ENCODE results near the gene IQCH.

GRCh38 chr15:67208396-67208795 is 46.2 kb upstream of the IQCH start:
- no peak for TF ChIP-seq CTCF (IDR thresholded peaks at IDR 0.05)
- TF ChIP-seq POLR2A (IDR thresholded peaks at IDR 0.05), result no peak

Data from body of pancreas (tissue), 4 donors.